Measurements from ENCODE around the gene CCNL2.

The CCNL2 gene

GRCh38 chr1:1353389-1354151 lies 45.6 kb downstream of the CCNL2 start:
- ChIA-PET POLR2A (interaction anchor here (0.6 to 0.9 kb wide), 5 partner anchors 17 to 687 kb away, joined by 3 to 4 read pairs (median 3); partner anchors contain the start of gene AURKAIP1), CTCF (interaction anchor here (0.6 to 2.7 kb wide), 2 partner anchors 15 to 18 kb away, joined by 3 to 15 read pairs; no protein-coding TSS in a partner anchor)
- H3K27ac ChIP-seq (ENCODE audit: extremely low read depth, low read depth, low read length): no peak overlapping the region
- H3K4me3 ChIP-seq (ENCODE audit: low read depth, low read length): no peak overlapping the region
- no peaks in the 10 kb centered on the region for H3K36me3 ChIP-seq (ENCODE audit: control insufficient read depth in 2 of 2, insufficient read depth in 1 of 2, low read length in 2 of 2)
- H3K9me3 ChIP-seq (ENCODE audit: control insufficient read depth, insufficient read depth, low read depth, low read length): no peaks in the 10 kb centered on the region
- peaks cover 7% of the 10 kb centered on the region; the same call in 1 of the 2 replicates for H3K4me1 ChIP-seq (ENCODE audit: control insufficient read depth, insufficient read depth, low read length)
- TF ChIP-seq ZBTB26 (tag by site-specific recombination; optimal IDR thresholded peaks at IDR 0.05) (peak; percentile 40), TCF7L2 (IDR thresholded peaks at IDR 0.05; ENCODE audit: borderline replicate concordance, low read depth, low read length) (no peak), ZIC2 (tag by site-specific recombination; IDR thresholded peaks at IDR 0.05) (peak; percentile 87), ZNF221 (tag by site-specific recombination; IDR thresholded peaks at IDR 0.05; ENCODE audit: borderline replicate concordance) (no peak), ZNF677 (tag by site-specific recombination; IDR thresholded peaks at IDR 0.05) (no peak), ZFHX2 (tag by site-specific recombination; conservative IDR thresholded peaks at IDR 0.05) (peak; percentile 83), KLF17 (tag by site-specific recombination; IDR thresholded peaks at IDR 0.05) (peak; percentile 48), SP2 (tag by site-specific recombination; IDR thresholded peaks at IDR 0.05) (peak; percentile 9), ZNF629 (tag by site-specific recombination; IDR thresholded peaks at IDR 0.05) (peak; percentile 31; the same call in 1 of the 2 replicates), ZNF548 (tag by site-specific recombination; IDR thresholded peaks at IDR 0.05) (no peak), GLIS1 (tag by site-specific recombination; IDR thresholded peaks at IDR 0.05) (peak; percentile 97), EGR2 (tag by site-specific recombination; IDR thresholded peaks at IDR 0.05; ENCODE audit: low read depth) (peak; percentile 72), ZBTB8A (tag by site-specific recombination; IDR thresholded peaks at IDR 0.05) (peak; percentile 60), ZNF76 (tag by site-specific recombination; IDR thresholded peaks at IDR 0.05; ENCODE audit: borderline replicate concordance, low read depth) (peak; percentile 78), ZNF423 (tag by site-specific recombination; IDR thresholded peaks at IDR 0.05) (peak; percentile 89), GLIS2 (tag by site-specific recombination; IDR thresholded peaks at IDR 0.05) (peak; percentile 82), ZNF10 (tag by site-specific recombination; IDR thresholded peaks at IDR 0.05) (peak; percentile 65), ATF2 (tag by site-specific recombination; IDR thresholded peaks at IDR 0.05; ENCODE audit: low read depth) (no peak), HOXC10 (CRISPR knock-in tag; IDR thresholded peaks at IDR 0.05) (no peak), KLF8 (tag by site-specific recombination; IDR thresholded peaks at IDR 0.05) (peak; percentile 58; the same call in 1 of the 2 replicates), ZNF830 (tag by site-specific recombination; IDR thresholded peaks at IDR 0.05; ENCODE audit: low read depth) (no peak), ZNF600 (tag by site-specific recombination; IDR thresholded peaks at IDR 0.05) (peak; percentile 67), ZBTB20 (tag by site-specific recombination; IDR thresholded peaks at IDR 0.05) (peak; percentile 81), ZNF16 (tag by site-specific recombination; IDR thresholded peaks at IDR 0.05; ENCODE audit: low read depth) (no peak), ZXDB (tag by site-specific recombination; IDR thresholded peaks at IDR 0.05) (peak; percentile 49), IKZF3 (tag by site-specific recombination; IDR thresholded peaks at IDR 0.05) (no peak; the same call in 1 of the 2 replicates), ZNF530 (tag by site-specific recombination; IDR thresholded peaks at IDR 0.05; ENCODE audit: low read depth) (no peak), KLF1 (tag by site-specific recombination; IDR thresholded peaks at IDR 0.05) (peak; percentile 45; the same call in 1 of the 2 replicates), ZBTB17 (tag by site-specific recombination; IDR thresholded peaks at IDR 0.05) (no peak), GFI1B (tag by site-specific recombination; IDR thresholded peaks at IDR 0.05) (no peak), PATZ1 (tag by site-specific recombination; IDR thresholded peaks at IDR 0.05) (peak; percentile 94), ZNF610 (tag by site-specific recombination; IDR thresholded peaks at IDR 0.05; ENCODE audit: borderline replicate concordance) (0 out of 2 replicates have a peak, but pooled peaks have one; percentile 30)
